Measurements from ENCODE around the gene LRRC8D.
"Not testable (repeated sequence)": the region's sequence is repeated elsewhere in the genome, so short reads cannot be mapped to it uniquely, and the experiment has no call there.

The LRRC8D gene

DNA sequence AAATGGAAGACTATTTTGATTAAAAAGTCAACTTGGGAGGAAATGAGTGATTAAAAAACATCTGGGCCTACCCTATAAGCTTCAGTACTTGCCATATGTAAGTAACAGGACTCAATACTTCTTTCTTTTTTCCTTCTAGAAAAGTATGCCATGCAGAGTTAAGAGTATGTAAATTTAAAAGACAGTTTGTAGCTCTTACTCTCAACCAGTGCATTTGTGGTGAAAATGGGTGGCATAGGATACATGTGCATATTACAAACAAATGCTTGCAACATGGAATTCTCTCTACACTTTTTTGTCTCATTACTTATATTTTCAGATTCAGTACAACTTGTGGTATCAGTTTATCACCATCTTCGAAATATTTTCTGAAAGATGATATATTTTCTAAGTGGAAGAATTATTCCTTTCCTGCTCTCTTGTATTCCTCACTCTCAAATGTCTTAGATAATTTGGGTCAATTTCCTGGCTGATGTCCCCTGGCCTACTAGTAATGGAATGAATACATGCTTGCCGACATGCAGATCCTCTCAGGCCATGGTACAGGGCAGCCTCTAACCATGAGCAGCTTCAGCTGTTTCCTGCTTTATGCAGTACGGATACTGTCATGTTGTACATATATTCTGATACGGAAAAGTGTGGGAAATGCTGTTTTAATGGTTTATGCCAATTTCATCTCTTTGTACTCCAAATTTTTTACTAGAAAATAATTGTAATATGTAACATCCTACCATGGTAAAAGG is 92.7 kb downstream of the LRRC8D start:
- no peak for DNase-seq (ENCODE audit: low read depth)

DNA sequence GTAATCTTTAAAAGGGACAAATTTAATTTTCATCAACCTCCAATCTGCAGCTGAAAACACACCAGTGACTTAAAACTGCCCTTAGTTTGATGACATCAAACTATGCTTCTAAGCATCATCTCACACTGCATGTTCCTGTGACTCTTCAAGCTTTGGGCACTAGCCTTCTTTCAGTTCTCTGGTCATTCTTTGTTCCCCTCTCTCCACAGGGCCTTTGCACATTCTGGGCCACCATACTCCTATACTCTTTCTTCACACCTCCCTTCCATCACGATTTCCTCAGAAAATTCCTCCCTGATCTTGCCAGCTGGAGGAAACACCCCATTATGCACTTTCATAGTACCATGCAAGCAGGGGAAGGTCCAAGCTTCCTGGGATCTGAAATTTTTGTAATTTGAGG is 96.5 kb downstream of the LRRC8D start:
- no peak for DNase-seq (ENCODE audit: low read depth)

DNA sequence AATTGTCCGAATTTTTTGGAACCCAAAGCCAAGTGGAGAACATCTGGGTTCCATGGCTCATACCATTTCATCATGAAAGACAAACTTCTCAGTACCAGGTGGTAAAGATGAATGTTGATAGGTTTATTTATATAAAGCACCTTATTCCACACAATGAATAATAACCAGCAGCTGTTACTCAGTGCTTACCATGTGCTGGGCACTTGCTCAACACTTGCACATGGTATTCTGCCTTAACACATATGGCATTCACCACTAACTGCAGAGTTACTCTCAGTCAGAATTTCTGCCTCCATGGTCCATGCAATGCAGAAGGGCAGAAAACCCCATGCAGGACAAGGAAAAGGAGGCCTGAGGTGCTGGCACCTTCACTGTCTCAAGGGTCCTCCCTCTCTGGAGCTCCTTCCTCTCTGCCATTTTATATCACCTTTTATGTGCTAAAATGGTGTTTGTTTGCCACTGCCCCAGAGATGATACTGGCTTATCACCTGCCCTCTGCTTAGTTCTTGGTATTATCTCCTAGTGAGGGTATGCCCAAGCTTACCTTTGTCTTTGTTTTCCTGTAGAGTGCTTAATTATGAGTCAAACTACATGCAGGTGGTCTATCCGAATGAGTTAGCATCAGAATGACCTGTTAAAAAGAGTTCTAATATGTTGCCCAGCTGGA is 97.4 kb downstream of the LRRC8D start:
- DNase-seq (ENCODE audit: low read depth) = no peak

DNA sequence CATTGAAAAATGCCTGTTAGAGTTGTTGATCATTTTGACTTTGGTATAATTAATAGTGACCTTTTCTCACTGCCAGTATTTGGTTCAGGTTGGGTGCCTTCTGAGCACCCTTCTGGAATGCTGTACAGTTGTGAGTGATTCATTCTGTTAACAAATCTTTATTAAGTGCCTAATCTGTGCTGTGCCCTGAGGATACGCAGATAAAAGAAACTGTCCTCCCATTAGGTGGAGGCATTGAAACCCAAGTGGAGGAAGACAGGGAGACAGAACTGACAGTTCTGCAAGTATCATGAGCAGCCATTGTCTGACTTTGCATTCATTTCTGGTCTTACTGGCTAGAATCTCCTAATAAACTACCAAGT is 97.9 kb downstream of the LRRC8D start:
- DNase-seq (ENCODE audit: low read depth) = no peak

DNA sequence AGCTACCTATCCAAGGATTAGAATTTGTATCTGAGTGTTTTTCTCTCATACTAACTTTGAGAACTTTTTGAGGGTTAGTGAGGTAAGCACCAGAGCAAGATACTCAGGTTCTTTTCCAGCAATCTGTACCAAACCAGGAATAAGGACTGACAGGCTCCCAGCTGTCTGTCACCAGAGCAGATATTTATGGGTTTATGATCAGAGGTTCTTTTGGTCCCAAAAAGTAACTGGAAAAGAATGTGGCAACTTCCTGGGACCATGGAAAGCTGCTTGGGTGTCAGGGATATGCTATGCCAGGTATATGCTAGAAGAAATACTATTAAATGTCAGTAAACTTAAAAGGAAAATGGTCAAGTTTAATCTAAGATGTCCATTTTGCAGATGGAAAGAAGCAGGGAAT is 98.3 kb downstream of the LRRC8D start:
- no peak for DNase-seq (ENCODE audit: low read depth)

DNA sequence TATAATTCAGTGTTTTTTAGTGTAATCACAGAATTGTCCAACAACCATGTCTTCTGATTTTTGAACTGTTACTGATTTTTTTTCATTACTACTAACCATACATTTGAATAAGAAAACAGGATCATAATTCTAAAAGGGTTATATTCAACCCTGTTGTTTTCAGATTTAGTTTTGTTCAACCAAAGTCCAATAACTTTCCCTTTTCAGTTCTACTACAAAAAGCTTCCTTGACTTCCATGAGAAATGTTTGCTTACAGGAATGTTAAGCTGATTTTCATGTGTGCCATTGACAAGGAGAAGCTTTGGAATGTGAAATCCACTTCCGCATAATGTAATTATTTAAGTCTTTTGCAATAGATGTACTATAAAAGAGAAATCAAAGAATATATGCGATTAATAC is 102.1 kb downstream of the LRRC8D start:
- no peak for DNase-seq (ENCODE audit: low read depth)

DNA sequence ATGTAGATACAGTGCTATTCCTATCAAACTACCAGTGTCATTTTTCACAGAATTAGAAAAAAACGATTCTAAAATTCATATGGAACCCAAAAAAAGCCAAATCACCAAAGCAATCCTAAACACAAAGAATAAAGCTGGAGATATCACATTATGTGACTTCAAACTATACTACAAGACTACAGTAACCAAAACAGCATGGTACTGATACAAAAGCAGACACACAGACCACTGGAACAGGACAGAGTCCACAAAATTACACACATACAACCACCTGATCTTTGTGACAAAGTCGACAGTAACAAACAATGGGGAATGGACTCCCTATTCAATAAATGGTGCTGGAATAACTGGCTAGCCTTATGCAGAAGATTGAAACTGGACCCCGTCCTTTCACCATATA is 102.7 kb downstream of the LRRC8D start:
- no peak for DNase-seq (ENCODE audit: low read depth)

DNA sequence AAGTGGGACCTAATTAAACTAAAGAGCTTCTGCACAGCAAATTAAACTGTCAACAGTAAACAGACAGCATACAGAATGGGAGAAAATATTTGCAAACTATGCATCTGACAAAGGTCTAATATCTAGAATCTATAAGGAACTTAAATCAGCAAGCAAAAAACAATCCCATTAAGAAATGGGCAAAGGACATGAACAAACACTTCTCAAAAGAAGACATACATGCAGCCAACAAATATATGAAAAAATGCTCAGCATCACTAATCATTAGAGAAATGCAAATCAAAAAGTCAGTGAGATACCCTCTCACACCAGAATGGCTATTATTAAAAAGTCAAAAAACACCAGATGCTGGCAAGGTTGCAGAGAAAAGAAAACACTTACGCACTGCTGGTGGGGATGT is 103.2 kb downstream of the LRRC8D start:
- not testable (repeated sequence) for DNase-seq (ENCODE audit: low read depth)

DNA sequence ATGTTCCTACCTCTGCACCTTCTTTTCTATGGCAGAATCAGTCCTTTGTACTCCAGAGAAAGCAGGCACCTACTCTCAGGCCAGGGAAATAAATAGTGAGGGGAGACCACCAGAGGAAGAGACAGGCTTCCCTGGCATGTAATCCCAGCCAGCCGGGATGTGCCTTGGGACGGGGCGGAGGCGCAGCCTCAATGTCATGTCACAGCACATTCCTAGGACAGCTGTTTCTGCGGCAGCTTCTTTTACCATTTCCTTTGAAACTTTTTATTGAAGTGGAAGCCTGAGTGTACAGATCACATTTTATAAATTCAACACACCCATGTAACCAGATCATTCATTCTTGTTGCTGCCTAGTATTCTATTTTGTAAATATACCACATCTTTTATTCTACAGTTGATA is 106.2 kb downstream of the LRRC8D start:
- no peak for DNase-seq (ENCODE audit: low read depth)

DNA sequence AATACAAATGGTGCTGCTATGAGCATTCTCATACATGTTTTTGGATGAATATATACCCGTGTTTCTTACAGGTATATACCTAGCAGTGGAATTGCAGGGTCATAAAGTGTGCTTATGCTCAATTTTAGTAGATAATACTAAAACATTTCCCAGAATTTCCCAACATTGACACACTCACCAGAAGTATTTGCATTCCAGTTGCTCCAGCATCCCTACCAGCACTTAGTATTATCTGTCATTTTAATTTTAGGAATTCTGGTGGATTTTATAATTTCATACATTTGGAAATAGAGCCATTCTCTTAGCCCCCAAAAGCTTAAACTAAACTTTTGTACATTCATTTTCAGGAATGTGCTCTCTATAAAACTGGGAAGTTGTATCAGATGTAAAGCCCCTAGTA is 106.6 kb downstream of the LRRC8D start:
- no peak for DNase-seq (ENCODE audit: low read depth)

DNA sequence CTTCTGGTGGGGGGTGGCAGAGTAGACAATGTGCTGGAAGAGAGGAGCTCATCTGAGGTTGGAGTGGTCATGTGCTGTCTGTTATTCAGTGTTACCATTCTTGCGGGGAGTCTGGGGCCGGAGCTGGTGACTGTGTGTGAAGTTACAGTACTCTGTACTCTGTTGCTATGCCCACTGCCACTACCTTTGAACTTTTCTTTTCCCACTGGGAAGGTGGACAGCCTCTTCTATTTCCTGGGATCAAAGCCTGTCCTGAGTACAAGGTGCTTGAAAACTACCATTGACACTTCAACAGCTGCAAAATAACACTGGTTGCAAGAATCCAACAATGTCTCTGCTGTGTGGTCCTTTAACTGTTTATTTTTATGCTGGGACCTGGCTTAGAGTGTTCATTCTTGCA is 107.7 kb downstream of the LRRC8D start:
- DNase-seq (ENCODE audit: low read depth) = no peak

DNA sequence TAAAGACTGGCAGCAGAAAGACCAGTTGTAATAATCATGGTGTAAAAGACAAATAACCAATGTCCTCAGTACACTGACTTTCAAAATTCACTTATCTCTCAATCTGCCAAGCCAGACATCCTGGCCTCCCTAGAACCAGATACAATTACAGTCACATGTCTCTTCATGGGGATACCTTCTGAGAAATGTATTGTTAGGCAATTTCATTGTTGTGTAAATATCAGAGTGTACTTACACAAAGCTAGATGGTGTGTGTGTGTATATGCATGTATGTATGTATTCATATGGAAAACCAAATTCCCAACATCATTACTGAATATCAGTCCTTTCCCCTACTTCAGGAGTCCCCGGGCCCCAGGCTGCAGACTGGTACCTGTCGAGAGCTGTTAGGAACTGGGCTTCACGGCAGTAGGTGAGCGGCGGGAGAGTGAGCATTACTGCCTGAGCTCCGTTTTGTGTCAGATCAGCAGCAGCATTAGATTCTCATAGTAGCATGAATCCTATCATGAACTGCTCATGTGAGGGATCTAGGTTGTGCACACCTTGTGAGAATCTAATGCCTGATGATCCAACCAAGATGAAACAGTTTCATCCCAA is 108.7 kb downstream of the LRRC8D start:
- no peak for DNase-seq (ENCODE audit: low read depth)

DNA sequence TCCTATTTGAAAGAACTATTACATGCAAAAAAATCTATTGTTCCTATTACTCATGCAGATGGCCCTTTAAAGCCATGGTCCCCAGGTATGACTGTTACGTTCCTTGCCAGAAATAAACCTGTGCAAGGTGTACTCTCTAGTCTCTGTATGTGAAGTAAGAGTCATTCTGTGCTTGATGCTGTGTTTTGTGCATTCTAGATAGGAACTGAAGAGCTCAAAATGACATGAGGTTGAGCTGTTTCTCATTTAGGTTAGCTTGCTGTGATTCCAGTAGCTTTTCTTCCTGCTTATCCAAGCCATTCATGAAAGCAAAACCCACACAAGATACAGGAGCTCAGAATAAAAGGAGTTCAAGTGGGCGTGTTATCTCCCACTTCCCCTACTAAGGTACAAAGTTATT is 109.7 kb downstream of the LRRC8D start:
- no peak for DNase-seq (ENCODE audit: low read depth)

DNA sequence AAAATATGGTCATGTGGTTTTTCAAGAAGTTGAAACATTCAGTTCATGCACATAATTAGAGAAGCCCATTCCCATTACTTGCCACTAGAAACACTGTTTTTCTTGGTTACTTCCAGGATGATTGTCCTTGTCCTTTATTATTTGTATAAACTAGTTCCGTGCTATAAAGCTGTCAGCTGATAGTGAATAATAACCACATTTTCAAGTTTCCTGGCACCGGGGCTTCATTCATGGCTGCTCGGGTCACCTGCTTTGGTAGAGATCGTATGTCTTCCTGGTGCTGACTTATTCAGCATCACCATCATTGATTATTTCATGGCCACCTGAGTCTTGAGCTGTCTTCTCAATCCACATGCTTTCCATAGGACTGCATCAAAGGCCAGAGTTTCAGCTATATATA is 111.1 kb downstream of the LRRC8D start:
- no peak for DNase-seq (ENCODE audit: low read depth)

DNA sequence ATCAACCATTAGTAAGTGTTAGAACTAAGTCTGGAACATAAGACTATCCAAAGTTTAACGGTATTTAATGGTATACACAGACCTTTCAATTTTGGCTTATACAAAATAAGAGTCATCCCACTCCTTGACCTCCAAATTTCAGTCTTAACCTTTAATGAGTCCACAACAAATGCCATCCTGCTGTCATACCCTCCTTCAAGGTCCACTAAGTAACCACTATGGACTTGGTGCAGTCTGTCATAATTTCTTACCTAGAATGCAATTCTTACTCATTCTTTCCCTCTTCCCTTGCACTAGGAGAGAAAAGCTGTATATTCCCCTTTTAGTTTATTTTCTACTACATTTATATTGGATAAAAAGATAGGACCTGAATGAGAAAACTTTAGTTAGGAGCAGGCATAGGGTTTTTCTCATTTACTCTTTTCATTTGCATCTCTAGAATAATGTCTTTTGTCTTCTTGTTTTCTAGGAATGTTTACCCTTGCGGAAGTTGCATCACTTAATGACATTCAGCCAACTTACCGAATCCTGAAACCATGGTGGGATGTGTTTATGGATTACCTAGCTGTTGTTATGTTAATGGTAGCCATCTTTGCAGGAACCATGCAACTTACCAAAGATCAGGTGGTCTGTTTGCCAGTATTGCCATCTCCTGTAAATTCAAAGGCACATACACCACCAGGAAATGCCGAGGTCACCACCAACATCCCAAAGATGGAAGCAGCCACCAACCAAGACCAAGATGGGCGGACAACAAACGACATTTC is 111.9 kb downstream of the LRRC8D start:
- DNase-seq (ENCODE audit: low read depth) = no peak

DNA sequence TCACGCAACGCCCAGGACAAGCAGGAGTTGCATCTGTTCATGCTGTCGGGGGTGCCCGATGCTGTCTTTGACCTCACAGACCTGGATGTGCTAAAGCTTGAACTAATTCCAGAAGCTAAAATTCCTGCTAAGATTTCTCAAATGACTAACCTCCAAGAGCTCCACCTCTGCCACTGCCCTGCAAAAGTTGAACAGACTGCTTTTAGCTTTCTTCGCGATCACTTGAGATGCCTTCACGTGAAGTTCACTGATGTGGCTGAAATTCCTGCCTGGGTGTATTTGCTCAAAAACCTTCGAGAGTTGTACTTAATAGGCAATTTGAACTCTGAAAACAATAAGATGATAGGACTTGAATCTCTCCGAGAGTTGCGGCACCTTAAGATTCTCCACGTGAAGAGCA is 113.6 kb downstream of the LRRC8D start:
- DNase-seq (ENCODE audit: low read depth) = no peak

DNA sequence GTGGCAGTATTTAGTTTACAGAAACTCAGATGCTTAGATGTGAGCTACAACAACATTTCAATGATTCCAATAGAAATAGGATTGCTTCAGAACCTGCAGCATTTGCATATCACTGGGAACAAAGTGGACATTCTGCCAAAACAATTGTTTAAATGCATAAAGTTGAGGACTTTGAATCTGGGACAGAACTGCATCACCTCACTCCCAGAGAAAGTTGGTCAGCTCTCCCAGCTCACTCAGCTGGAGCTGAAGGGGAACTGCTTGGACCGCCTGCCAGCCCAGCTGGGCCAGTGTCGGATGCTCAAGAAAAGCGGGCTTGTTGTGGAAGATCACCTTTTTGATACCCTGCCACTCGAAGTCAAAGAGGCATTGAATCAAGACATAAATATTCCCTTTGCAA is 114.4 kb downstream of the LRRC8D start:
- DNase-seq (ENCODE audit: low read depth) = no peak

DNA sequence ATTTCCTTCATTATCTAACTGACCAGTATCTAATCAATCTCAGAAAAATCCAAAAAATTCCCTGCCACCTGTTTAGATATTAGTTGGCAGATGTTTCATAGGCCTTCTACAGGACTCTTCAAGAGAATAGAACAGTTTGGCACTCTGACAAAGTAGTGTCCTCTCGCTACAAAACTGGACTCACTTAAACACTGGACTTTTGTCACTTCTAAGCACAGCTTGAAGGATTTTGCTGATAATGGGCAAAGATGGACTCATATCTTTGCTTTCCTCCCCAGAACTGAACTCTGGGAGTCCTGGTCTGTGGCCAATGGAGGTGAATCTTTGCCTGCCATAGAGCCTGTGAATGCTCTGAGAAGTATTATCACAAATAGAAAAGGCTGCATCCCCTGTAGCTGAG is 115.9 kb downstream of the LRRC8D start:
- no peak for DNase-seq (ENCODE audit: low read depth)

DNA sequence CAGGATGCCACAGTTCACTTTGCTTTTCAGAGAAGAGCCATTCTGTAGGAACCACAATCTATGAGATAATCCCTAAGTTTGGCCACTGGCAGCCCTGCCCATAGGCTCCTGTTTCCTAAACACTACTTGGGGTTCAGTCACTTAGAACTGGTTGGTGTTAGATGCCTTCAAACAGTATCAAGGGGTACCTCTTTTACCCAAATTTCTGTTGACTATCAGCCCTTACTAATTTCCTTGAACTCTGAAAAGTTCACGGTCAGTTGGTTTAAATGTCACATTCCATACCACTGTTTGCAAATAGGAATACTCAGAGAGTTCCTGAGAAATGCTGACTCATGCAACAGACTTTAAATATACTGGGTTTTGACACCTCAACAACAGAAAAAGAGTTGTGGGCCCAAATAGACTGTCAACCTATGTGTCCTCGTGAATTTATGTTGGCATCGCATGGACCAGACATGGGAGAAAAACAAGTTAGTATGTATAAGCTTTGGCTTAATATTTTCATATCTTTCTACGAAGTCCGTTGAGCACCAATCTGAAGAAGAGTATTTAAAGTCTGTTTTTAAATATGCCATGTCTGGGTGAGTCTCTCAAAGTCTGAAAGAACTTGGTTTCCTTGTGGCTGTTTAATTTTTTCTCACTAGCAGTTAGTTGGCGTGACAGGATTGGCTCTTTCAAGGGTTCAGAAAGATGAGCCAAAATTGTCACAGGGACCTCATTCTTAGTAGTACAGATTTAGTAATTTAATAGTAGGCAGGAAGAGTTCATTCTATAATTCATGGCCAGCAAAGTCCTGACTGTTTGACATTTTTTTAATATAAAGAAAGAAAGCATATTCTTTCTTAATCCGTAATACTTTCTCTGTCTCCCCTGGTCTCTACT is 117.6 kb downstream of the LRRC8D start:
- DNase-seq (ENCODE audit: low read depth) = no peak

DNA sequence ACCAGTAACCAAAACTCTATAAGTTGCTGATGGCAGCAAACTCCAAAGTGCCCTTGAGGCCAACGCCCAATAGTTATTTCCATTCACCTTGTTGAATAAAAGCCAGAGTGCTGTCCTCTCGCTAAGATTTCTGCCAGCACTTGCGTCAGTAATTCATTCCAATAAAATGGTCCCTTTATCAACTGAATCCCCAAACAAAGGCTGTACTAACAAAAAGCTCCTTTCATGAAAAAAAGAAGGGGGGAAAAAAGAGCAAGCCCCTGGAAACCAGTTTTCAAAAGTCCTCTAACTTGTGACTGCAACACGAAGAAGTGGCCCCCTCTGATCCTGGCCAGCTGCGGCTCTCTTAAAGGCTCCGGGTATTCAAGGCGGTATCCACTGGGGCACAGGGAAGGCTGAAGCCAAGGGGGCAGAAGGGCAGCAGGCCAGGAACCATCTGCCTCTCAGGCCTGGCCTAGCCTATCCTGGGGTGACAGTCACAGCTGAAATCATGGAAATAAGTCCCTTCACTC is 118.3 kb downstream of the LRRC8D start:
- no peak for DNase-seq (ENCODE audit: low read depth)

DNA sequence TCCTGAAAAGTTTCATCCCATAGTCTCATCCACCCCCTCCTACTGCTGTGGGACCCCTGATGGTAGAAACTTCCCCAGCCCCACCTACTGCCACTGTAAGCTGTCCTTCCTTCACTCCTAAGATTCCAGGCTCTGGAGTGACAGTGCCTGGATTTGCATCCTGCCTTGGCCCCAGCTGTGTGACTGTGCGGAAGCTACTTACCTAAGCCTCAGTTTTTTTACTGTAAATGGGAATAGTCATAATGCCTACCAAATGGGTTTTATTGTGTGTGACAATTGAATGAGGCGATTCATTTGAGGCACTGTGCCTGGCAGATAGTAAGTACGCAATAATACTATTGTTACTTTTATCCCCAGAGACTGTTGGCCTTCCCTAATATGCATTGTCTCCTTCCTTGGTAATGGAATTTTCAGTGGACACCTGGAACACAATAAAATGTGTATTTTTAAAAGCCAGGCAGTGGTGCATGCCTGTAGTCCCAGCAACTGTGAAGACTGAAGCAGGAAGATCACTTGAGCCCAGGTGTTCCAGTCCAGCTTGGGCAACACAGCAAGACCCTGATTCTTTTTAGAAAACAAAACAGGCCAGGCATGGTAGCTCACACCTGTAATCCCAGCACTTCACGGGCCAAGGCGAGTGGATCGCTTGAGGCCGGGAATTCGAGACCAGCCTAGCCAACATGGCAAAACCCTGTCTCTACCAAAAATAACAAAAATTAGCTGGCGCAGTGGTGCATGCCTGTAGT is 119.0 kb downstream of the LRRC8D start:
- DNase-seq (ENCODE audit: low read depth) = no peak

Measured in activated T-helper 9 cell treated with anti-CD3 and anti-CD28 coated beads, Interleukin-2, amount 50 U/mL, for 16 hours (primary cell).